ENCODE data around the gene PTPRN. TPM values are rescaled to one million over a fixed set of nuclear protein-coding genes. Genes with fewer than 3 reads are reported as not detected.
A peak's percentile ranks its signal among the peaks of the same experiment; 100 is the strongest.

The PTPRN gene
- total and polyA plus RNA-seq, 5 donors, result 0.25 to 0.41 TPM; not detected in 3

DNA sequence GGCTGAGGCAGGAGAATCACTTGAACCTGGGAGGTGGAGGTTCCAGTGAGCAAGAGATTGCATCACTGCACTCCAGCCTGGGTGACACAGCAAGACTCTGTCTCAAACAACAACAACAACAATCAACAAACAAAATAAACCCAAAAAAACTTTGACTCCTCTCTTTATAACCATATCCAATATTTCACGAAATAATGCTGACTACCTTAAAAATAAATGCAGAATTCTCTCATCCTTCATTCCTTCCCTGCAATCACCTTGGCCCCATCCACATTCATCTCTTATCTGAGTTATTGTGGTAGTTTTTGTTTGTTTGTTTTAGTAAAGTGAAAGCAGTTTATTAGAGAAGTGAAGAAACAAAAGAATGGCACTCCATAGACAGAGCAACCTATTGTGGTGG is 3.2 kb downstream of the PTPRN start:
- ATAC-seq (no peak), DNase-seq (no peak)
- 72% methylated on average over 1 of the region's 1 CpG for WGBS
- no peaks in the 10 kb centered on the region for H3K9me3 ChIP-seq (ENCODE audit: control insufficient read depth, low read length)
- no peaks in the 10 kb centered on the region for H3K27me3 ChIP-seq (ENCODE audit: control insufficient read depth, insufficient read depth)
- no peak overlapping the region for H3K27ac ChIP-seq (ENCODE audit: low read length)
- H3K4me1 ChIP-seq (ENCODE audit: control insufficient read depth, insufficient read depth, low read length), result no peaks in the 10 kb centered on the region
- H3K4me3 ChIP-seq (ENCODE audit: low read length), result no peak overlapping the region
- intact Hi-C loops (cut with DNase I), result no loop called here

- Histone ChIP-seq H3K9me3 (ENCODE audit: control insufficient read depth, low read length) (no peaks in the 10 kb centered on the region), H3K27ac (ENCODE audit: low read length) (no peak overlapping the region), H3K4me3 (ENCODE audit: low read length) (no peak overlapping the region), H3K4me1 (ENCODE audit: control insufficient read depth, insufficient read depth, low read length) (no peaks in the 10 kb centered on the region), H3K27me3 (ENCODE audit: control insufficient read depth, insufficient read depth) (no peaks in the 10 kb centered on the region)
- DNase-seq (no peak), ATAC-seq (no peak)
- intact Hi-C loops (cut with DNase I), result no loop called here
- 51% methylated on average over 2 of the region's 2 CpGs for WGBS
These were observed 5.0 kb downstream of the PTPRN start for GRCh38 chr2:219304223-219304622.

GRCh38 chr2:219302412-219302968 is 6.7 kb downstream of the PTPRN start:
- ATAC-seq, result no peak
- Histone ChIP-seq H3K9me3 (ENCODE audit: control insufficient read depth, low read length) (no peaks in the 10 kb centered on the region), H3K4me3 (ENCODE audit: low read length) (no peak overlapping the region), H3K27me3 (ENCODE audit: control insufficient read depth, insufficient read depth) (no peaks in the 10 kb centered on the region), H3K4me1 (ENCODE audit: control insufficient read depth, insufficient read depth, low read length) (peaks cover 2% of the 10 kb centered on the region), H3K27ac (ENCODE audit: low read length) (no peak overlapping the region)
- WGBS, result 72% methylated on average over 11 of the region's 11 CpGs
- DNase-seq, result no peak
- intact Hi-C loops (cut with DNase I), result no loop called here

DNA sequence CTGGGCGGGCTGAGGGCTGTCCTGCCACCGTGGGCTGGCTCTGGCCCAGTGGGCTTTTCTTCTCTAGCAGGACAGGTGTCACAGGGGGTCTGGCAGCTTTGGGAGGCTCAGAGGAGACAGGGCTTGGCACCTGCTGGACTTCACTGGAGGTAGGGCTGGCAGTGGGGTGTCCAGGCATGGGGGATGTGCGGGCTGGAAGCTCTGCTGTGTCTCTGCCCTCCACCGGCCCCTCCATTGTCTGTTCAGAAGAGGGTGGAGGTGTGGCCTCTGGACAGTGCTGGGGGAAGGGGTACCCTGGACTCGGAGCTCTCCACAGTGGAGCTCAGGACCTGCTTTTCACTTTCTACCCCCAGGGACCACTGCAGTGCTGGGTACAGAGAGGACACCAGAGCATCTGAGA is 9.2 kb downstream of the PTPRN start:
- intact Hi-C loops (cut with DNase I), result no loop called here
- H3K27ac ChIP-seq (ENCODE audit: low read length), result no peak overlapping the region
- H3K4me1 ChIP-seq (ENCODE audit: control insufficient read depth, insufficient read depth, low read length), result peaks cover 2% of the 10 kb centered on the region
- H3K4me3 ChIP-seq (ENCODE audit: low read length), result no peak overlapping the region
- no peaks in the 10 kb centered on the region for H3K9me3 ChIP-seq (ENCODE audit: control insufficient read depth, low read length)
- DNase-seq (no peak), ATAC-seq (no peak)
- WGBS, result 63% methylated on average over 5 of the region's 5 CpGs
- H3K27me3 ChIP-seq (ENCODE audit: control insufficient read depth, insufficient read depth), result no peaks in the 10 kb centered on the region

- ATAC-seq (no peak), DNase-seq (no peak)
- Histone ChIP-seq H3K4me3 (ENCODE audit: low read length) (no peak overlapping the region), H3K27ac (ENCODE audit: low read length) (no peak overlapping the region), H3K4me1 (ENCODE audit: control insufficient read depth, insufficient read depth, low read length) (peaks cover 2% of the 10 kb centered on the region), H3K27me3 (ENCODE audit: control insufficient read depth, insufficient read depth) (no peaks in the 10 kb centered on the region), H3K9me3 (ENCODE audit: control insufficient read depth, low read length) (no peaks in the 10 kb centered on the region)
- intact Hi-C loops (cut with DNase I), result loop anchor here in 3 of 4 donors (5.0 to 10.0 kb wide), 3 partner anchors 55 to 137 kb away; partner anchors contain the start of genes NHEJ1 (in 2 of the 3), GLB1L (in 1 of the 3) and STK16 (in 1 of the 3)
- WGBS, result 79% methylated on average over 6 of the region's 6 CpGs
These were observed 9.8 kb downstream of the PTPRN start for GRCh38 chr2:219299372-219299760.

GRCh38 chr2:219298759-219299371 is 10.3 kb downstream of the PTPRN start:
- ATAC-seq (peak; percentile 64 to 72), DNase-seq (peak; percentile 85 to 95 (median 95))
- H3K27ac ChIP-seq (ENCODE audit: low read length), result no peak overlapping the region
- H3K4me3 ChIP-seq (ENCODE audit: low read length), result no peak overlapping the region
- WGBS, result 22% methylated on average over 15 of the region's 15 CpGs
- intact Hi-C loops (cut with DNase I), result loop anchor here in 3 of 4 donors (5.0 to 10.0 kb wide), 3 partner anchors 54 to 137 kb away; partner anchors contain the start of genes NHEJ1 (in 2 of the 3), GLB1L (in 1 of the 3) and STK16 (in 1 of the 3)
- H3K4me1 ChIP-seq (ENCODE audit: control insufficient read depth, insufficient read depth, low read length), result peaks cover 2% of the 10 kb centered on the region
- no peaks in the 10 kb centered on the region for H3K27me3 ChIP-seq (ENCODE audit: control insufficient read depth, insufficient read depth)
- H3K9me3 ChIP-seq (ENCODE audit: control insufficient read depth, low read length), result no peaks in the 10 kb centered on the region

- no peak overlapping the region for H3K27ac ChIP-seq (ENCODE audit: low read length)
- DNase-seq, result no peak
- WGBS, result 80% methylated on average over 14 of the region's 14 CpGs
- no peak for ATAC-seq
- no peaks in the 10 kb centered on the region for H3K9me3 ChIP-seq (ENCODE audit: control insufficient read depth, low read length)
- no peak overlapping the region for H3K4me3 ChIP-seq (ENCODE audit: low read length)
- intact Hi-C loops (cut with DNase I), result loop anchor here in 3 of 4 donors (5.0 to 10.0 kb wide), 3 partner anchors 53 to 136 kb away; partner anchors contain the start of genes NHEJ1 (in 2 of the 3), GLB1L (in 1 of the 3) and STK16 (in 1 of the 3)
- no peaks in the 10 kb centered on the region for H3K27me3 ChIP-seq (ENCODE audit: control insufficient read depth, insufficient read depth)
- H3K4me1 ChIP-seq (ENCODE audit: control insufficient read depth, insufficient read depth, low read length), result peaks cover 2% of the 10 kb centered on the region
These were observed 11.3 kb downstream of the PTPRN start for GRCh38 chr2:219297766-219298456.

DNA sequence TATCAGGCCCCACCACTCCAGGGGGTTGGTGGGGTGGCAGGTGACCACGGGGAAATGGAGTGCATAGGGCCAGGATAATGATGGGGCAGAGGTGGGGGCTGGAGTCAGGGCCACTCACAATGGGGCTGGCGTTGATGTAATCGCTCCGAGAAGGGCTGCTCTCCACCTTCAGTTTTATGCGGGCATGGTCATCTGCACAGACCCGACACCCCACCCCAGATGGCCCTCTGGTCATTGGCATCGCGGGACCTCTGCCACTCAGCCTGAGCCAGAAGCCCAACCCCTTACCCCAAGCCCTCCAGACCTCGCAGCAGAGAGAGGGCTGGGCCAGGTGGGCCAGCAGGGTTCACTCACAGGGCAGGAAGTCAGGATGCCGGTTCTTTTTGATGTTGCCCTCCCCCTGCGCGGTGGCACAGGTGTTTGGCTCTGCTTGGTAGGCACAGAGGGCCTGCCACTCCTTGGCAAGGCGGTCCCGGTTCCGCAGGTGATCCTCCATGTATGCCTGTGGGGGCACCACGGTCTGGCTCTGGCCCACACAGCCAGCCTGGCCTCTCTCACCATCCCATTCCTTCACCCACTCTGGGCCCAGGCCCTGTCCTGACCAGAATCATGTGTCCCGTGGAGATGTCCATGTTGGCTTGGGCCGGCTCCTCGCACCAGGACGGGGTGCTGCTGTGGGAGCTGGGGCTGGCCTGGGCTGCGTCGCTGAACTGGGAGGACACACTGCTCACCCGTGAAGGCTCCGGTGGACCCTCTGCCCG is 12.4 kb downstream of the PTPRN start:
- H3K27me3 ChIP-seq (ENCODE audit: control insufficient read depth, insufficient read depth), result no peaks in the 10 kb centered on the region
- peak in 1 of 3 donors; percentile 56 for DNase-seq
- ATAC-seq, result no peak
- H3K27ac ChIP-seq (ENCODE audit: low read length), result no peak overlapping the region
- peaks cover 2% of the 10 kb centered on the region for H3K4me1 ChIP-seq (ENCODE audit: control insufficient read depth, insufficient read depth, low read length)
- WGBS, result 86% methylated on average over 25 of the region's 25 CpGs
- intact Hi-C loops (cut with DNase I), result loop anchor here in 3 of 4 donors (5.0 to 10.0 kb wide), 3 partner anchors 52 to 135 kb away; partner anchors contain the start of genes NHEJ1 (in 2 of the 3), GLB1L (in 1 of the 3) and STK16 (in 1 of the 3)
- no peaks in the 10 kb centered on the region for H3K9me3 ChIP-seq (ENCODE audit: control insufficient read depth, low read length)
- no peak overlapping the region for H3K4me3 ChIP-seq (ENCODE audit: low read length)

- DNase-seq (no peak), ATAC-seq (no peak)
- intact Hi-C loops (cut with DNase I), result loop anchor here in 3 of 4 donors (5.0 to 10.0 kb wide), 3 partner anchors 51 to 134 kb away; partner anchors contain the start of genes NHEJ1 (in 2 of the 3), GLB1L (in 1 of the 3) and STK16 (in 1 of the 3)
- Histone ChIP-seq H3K27ac (ENCODE audit: low read length) (no peak overlapping the region), H3K27me3 (ENCODE audit: control insufficient read depth, insufficient read depth) (no peaks in the 10 kb centered on the region), H3K9me3 (ENCODE audit: control insufficient read depth, low read length) (no peaks in the 10 kb centered on the region), H3K4me3 (ENCODE audit: low read length) (no peak overlapping the region), H3K4me1 (ENCODE audit: control insufficient read depth, insufficient read depth, low read length) (peaks cover 2% of the 10 kb centered on the region)
- WGBS, result 83% methylated on average over 14 of the region's 14 CpGs
These were observed 13.1 kb downstream of the PTPRN start for GRCh38 chr2:219296142-219296541.
